NCI-H1930 (cell line): ENCODE measurements around the gene ELMO2.
A peak's percentile ranks its signal among the peaks of the same experiment; 100 is the strongest.

Source experiments
- DNase-seq, 2 experiments: peaks; one replicate each; lab custom pipeline; 2025; lab: John Stamatoyannopoulos, UW

The ELMO2 gene, protein sequence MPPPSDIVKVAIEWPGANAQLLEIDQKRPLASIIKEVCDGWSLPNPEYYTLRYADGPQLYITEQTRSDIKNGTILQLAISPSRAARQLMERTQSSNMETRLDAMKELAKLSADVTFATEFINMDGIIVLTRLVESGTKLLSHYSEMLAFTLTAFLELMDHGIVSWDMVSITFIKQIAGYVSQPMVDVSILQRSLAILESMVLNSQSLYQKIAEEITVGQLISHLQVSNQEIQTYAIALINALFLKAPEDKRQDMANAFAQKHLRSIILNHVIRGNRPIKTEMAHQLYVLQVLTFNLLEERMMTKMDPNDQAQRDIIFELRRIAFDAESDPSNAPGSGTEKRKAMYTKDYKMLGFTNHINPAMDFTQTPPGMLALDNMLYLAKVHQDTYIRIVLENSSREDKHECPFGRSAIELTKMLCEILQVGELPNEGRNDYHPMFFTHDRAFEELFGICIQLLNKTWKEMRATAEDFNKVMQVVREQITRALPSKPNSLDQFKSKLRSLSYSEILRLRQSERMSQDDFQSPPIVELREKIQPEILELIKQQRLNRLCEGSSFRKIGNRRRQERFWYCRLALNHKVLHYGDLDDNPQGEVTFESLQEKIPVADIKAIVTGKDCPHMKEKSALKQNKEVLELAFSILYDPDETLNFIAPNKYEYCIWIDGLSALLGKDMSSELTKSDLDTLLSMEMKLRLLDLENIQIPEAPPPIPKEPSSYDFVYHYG

DNA sequence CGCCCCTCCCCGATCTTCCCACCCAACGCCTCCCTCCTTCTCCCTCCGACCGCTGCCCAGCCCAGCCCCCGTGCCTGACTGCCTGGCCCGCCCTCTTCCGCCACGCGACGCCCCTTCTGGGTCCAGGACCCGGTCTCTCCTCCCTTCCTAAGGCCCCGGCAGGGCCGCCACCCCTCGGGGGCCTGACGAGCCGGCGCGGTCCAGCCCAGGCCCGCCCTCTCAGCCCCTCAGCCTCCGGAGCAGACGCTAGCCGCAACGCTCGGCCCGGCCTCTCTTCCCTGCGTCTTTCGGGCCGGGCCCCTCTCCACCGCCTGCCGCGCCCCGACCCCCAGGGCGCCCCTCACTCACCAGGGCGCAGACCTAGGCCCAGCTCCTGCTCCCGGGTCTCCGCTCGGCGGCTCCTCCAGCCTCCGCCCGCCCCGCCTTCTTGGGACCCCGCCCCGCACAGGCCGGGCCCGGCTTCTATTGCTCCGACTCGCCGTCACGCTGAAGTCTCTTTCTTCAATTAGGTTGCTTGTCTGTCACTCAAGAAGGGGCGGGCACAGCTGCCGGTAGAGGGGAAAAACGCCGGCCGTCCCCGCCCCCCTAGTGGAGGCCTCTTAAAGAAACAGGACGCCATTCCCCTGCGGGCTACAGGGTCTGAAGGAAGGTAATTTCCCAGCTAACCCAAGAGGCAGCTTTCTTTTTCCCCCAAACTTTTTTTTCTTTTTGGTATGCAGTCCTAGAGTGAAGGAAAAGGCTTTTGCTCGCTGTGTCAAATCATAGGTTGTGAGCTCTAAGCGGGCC lies at the start of gene ELMO2:
Gene ELMO2 (minus strand): TSS at position 416 of the 786 bp plus-strand sequence. CDS start 12,133 bp downstream, outside the sequence.
- peak; percentile 95 to 96 for DNase-seq

DNA sequence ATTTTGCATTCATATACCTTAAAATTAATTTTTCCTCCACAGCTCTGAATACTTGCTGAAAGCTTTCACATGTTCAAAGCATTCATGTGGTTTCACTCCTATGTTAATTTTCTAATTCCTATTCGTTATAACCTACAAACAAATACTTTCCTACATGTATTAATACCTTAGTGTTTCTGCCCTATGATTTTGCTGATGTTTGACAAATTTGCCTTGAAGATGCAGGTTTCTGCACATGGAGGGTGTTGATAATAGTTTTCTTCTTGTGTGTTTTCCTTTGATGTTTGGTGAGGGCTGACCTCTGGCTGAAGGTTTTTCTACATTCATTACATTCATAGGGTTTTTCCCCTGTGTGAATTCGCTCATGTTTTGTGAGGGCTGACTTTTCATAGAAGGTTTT lies 49.3 kb upstream of the ELMO2 start:
- no peak for DNase-seq

DNA sequence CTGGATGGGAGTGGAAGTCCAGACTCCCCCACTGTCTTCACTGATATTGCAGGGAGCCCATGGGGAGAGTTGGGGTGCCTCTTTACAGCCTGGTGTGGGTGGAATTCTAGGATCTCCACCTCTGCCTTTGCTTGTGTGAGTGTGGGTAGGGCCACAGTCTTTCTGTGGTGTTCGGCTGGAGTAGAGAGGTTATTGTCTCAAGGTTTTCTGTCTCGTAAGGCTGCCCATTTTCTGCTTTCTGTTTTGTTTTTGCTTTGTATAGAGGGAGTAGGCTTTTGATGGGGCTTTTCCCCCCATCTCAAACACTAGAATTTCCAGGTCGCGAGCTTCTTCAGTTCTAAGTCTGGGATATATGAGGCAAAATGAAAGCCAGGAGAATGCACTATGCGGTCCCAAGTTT lies 40.4 kb upstream of the ELMO2 start:
- no peak for DNase-seq

DNA sequence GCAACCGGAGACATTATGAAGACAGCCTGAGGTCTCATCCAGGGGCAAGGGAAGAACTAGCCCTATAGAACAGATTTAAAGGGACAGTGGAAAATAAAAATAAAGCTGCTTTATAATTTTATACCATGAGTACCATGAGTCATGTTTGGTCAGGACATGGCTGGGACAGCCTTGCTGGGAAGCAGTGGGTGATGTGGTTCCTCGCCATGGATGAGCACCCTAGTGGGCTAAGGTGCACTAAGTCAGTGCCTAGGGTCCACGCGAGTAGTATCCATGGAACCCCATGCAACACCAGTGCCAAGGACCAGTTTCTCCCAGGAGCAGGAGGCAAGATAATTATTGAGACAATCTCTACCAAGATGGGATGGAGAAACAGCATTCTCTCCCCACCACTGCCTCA lies 33.4 kb upstream of the ELMO2 start:
- DNase-seq: no peak

DNA sequence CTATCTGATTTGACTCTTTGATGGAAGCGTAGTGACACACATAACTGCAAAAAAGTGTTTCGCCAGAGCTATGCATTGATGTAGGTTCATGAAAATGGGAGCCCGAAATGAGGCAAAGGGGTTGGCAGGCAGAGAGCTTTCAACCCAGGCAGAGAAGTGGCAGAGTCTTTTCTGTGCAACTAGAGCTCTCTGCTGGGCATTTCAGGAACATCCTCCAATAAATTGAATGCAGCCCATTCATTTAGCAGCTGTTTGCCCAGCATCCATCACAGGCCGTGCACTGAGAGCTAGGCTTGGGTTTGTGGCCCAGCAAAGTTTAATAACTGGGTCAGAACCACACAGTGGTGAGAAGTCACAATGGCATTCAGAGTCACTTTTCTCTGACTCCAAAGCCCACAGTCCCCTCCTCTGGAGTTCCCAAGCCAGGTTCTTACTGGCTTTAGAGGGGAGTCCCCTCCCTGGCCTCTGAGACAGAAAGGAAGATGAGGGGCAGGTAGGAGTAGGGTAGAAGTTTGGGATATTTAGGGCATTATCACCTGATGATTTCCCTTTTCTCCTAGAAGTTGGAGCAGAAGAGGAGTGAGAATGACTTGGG lies 31.8 kb upstream of the ELMO2 start:
- DNase-seq: peak; percentile 13 to 46

DNA sequence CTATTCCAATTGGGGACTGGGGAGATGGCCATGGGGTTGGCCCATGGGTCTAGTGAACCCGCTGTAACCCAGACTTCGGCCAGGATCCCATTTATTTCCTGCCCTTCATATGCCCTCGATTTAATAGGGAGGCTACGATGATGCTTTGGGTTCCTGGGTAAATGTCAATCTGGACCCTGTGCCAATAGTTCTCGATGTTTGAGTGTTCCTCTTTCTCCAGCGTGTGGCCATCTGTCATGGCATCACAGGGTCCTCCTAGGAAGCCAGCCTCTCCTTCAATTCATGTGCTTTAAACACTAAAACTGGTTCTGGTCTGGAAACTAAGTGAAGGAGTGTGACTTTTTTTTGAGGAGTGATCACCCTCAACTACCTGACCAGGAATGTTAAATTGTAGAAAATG lies 28.7 kb upstream of the ELMO2 start:
- DNase-seq: no peak

DNA sequence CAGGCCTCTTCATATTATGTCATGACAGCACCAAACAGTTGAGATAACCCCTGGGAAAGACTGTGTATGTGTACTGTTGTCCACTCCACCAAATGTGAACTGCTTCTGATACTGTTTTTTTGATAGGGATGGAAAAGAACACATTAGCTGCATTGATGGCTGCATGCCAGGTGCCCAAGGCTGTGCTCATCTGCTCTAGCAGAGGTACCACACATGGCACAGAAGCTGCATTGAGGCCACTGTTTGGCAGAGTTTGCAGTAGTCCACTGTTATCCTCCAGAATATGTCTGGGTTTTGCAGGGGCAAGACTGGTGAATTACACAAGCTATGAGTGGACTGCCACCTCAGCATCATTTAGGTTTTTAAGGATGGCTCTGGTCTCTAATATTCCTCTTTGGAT lies 28.2 kb upstream of the ELMO2 start:
- DNase-seq: no peak

DNA sequence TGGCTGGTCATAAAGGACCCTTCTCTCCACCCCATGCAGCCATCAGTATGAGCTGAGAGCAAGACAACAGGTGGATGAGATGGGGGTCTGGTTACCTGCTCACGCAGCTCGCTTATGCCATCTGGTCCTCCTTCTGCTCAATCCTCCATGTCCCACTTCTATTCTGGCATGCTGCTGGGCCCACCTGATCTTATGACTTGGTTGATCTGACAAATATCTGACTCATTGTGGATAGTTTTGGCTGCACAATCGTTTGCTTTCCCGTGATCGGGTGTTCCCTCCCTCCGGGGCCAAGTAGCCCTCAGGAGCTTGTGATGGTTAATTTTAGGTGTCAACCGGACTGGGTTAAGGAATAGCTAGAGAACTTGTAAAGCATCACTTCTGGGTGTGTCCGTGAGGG lies 26.6 kb upstream of the ELMO2 start:
- no peak for DNase-seq

DNA sequence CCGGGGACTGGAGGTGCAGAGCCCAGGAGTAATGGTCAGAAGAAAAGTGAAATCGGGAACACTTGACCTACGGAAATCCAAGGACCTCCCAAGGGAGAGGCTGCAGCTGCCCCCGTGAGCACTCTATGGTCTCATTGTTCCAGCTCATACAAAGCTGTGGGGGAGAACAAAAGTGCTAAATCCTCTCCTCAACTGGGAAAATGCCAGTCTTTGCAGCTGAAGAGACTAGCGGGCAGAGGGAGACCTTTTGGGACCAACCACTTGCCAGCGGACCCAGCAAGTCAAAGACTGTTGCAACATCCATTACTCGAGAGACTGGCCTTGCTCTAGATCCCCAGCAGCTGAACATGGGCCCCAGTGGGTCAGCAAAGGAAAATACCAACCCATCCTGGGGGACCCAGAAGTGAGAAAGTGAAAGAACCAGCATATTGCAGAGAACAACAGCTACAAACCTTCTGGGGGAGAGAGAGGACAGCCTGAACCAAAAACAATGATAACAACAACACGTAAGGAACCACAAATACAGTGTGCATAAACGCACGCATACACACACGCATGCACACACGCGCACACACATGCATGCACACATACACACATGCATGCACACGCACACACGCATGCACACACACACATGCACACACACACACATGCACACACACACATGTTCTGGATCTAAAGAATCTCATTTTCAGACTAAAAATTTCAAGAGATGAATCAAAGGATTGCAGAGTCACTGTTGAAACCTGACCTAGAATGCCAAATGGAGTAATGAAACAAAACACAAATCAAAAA lies 24.7 kb upstream of the ELMO2 start:
- no peak for DNase-seq

DNA sequence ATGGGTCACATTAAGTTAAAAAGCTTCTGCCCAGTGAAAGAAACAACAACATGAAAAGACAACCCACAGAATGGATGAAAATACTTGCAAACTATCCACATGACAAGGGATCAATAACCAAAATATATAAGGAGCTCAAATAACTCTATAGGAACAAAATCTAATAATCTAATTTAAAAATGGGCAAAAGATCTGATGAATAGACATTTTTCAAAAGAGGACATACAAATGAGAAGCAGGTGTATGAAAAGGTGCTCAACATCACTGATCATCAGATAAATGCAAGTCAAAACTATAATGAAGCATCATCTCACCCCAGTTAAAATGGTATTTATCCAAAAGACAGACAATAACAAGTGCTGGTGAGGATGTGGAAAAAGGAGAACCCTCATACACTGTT lies 21.0 kb upstream of the ELMO2 start:
- DNase-seq: no peak

DNA sequence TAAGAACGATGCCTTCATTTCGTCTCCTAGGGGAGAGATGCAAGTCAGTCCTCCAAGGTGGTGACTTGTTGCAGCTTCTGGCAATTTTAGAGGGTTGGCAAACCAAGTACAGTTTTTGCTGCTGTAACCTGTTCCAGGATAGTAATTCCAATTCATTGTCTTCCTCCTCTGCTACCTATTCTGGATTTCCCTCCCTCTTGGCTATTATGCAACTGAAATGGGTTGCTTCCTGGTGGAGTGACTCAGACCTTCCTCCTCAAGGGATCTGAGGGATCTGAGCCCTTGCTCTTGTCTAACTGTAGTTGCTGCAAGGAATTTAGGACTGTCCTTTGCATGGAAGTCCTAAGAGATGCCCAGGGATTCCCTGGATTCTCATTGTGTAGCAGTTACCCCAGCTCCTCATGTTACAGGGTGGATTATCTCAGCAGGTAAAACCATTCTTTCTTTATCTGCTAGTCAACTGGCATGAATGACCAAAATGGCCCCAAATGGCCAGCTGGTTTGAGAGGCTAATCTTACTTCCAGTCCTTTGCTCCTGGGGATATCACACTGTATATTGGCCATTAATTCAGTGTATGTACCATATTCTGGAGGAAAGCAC lies 17.6 kb upstream of the ELMO2 start:
- DNase-seq: no peak

DNA sequence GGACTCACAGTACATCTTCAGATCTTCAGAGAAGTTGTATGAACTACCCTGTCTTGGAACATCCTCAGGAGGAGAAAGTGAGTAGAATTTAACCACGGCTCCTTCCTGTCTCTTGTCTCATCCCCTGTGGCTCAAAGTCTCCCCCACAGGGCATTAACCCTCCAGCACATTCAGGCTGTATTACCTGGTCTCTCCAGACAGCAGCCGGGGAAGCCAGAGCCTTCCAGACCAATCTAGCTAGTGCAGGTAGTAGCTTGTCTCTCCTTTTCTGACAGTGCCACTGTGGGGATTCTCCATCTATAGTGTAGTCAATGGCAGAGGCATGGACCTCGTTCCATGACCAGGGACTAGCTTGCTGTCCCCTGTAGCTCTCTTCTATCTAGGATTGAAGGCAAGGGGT lies 16.9 kb upstream of the ELMO2 start:
- DNase-seq: no peak

DNA sequence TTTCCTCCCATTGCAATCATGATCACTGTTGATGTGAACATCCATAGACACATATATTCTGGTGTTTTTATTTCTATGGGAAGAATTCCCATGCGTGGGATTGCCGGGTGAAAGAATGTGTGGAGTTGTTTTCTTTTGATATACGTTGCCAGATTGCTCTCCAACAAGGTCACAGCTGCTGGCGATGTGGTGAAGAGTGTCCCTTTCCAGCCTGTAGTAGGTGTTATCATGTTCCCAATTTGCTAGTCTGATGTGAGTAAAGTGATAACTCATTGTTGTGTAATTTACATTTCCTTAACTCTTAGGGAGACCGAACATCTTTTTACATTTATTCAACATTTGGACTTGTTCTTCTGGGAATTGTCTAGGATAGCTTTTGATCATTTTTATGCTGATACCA lies 14.5 kb upstream of the ELMO2 start:
- no peak for DNase-seq

DNA sequence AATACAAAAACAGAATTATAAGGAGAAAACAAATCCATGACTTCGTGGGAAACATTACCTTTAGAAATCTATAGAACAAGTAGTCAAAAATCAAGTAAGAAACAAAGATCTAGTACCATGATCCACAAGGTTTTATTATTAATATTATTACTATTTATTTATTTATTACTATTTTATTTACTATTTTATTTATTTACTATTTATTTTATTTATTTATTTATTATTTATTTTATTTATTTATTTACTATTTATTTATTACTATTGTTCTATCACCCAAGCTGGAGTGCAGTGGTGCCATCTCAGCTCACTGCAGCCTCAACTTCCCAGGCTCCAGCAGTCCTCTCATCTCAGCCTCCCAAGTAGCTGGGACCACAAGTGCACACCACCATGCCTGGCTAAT lies 13.5 kb upstream of the ELMO2 start:
- DNase-seq: no peak

DNA sequence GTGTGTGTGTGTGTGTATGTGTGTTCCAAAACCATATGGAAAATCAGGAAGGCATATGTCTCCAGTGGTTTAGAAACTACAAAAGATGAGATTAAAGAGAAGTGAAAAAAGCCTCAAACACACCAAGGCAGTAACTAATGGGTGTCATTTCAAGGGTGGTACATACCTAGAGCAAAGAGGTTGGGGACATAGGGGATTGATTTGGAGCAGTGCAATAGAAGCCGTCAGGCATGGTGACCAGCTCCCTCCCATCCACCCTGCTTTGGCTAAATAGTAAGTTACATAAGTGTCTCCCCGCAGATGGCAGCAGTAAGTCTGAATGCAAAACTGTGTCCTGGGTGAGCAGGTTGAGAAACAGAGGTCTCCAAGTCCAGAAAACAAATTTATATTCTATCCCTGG lies 10.4 kb upstream of the ELMO2 start:
- DNase-seq: no peak

DNA sequence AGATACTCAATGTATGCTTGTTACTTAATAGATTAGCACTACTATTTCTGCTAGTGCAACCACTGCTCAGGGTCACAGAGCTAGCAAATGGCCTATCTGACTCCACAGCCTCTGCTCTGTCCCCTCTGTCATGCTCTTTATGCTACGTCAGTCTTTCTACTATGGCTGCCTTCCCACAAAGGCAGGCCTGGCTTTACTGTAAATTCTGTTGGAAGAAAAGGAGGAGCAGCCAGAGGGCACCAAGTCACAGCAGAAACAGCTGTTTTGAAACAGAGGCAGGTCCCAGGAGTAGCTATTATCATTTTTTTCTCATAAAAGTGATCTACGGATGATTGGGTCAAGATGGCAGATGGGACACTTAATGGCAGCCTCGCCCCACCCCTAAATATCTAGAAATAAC lies 10.0 kb upstream of the ELMO2 start:
- no peak for DNase-seq

DNA sequence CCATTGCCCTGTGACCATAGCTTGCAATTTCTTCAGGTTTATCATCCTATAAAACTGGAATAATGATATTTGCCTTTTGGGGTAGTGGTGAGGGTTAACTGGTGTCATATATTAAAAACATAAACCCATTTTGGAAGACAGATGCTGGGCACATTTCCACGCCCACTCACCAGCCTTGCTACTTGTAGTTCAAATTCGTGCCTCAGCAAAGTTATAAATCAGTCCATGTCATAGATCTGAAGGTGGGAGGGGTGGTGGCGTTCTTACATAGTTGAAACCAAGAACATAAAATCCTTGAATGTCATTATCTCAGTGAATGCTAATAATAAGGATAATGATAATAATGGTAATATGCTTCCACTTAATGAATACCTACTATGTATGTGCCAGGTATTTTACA lies 9.4 kb upstream of the ELMO2 start:
- no peak for DNase-seq

DNA sequence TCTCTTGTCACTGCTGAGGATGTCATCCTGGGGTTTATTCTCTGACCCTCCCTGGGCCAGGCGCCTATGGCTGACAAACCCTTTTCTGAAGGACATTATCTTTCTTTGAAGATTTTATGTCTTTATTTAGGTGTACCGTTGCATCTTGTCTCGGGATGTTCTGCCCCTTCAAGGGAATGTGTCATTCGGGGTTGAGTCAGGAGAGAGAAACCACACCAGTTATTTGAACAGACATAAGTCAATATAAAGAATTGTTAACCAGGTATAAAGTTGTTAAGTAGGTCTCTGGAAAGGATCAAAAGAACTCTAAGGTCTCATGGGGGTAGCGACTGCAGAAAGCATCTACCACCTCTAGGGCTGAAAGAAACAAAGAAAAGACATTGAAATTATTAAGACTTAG lies 8.2 kb upstream of the ELMO2 start:
- DNase-seq: no peak

DNA sequence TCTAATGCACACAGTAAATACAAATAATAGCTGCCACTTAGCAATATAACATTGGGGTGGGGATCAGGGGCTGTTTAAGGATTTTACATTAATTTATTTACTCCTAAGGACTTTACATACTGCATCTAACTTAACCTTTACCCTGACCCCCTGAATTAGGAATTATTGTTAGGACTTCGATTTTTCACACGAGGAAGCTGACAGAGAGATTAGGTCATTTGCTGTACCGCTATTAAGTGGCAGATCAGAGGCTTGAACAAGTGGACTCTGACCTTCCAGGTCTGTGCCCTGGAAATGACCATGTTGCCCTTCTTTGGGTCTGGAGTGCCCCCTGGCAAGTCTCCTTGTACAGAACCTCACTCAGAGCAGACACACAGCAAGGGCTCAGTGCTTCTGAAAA lies 5.2 kb upstream of the ELMO2 start:
- DNase-seq: no peak

DNA sequence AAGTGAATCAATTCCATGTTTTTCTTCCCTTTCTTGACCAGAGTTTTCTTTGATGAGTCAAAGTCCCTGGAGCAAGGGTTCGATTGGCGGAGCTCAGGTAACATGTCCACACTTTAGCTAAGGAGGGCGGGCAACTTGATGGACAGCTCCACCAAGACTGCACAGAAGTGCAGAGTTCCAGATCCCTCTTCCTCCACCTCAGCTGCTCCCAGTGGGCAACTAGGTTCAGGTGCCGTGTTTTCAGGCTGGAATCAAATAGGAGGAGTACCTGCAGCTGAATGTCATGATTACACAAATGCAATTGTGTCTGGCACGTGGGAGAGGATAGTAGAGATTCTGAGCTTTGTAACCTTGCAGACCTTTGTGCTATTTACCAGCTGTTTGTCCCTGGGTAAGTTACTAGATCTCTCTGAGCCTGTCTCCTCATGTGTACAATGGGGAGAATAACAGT lies 1.9 kb upstream of the ELMO2 start:
- no peak for DNase-seq

DNA sequence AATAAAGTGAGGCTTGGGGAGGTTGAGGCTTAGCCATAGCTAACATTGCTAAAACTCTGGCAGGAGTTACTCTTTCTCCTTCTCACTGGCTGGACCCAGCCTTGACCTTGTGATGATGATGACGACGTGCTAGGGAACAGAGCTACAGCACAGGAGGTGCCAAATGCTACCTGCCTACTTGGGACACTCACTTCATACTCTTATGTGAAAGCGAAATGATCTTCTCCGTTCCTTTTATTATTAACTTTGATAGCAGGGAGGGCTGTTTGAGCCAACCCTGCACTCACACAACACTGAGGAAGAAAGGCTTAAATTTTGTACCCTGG lies 1.2 kb upstream of the ELMO2 start:
- no peak for DNase-seq
